Measurements from ENCODE around the gene POLR2L. TPM values are rescaled to one million over a fixed set of nuclear protein-coding genes. Genes with fewer than 3 reads are reported as not detected.
A peak's percentile ranks its signal among the peaks of the same experiment; 100 is the strongest.

The POLR2L gene
- total RNA-seq, 2 donors from 2014 or later: 41.2 to 106 TPM

DNA sequence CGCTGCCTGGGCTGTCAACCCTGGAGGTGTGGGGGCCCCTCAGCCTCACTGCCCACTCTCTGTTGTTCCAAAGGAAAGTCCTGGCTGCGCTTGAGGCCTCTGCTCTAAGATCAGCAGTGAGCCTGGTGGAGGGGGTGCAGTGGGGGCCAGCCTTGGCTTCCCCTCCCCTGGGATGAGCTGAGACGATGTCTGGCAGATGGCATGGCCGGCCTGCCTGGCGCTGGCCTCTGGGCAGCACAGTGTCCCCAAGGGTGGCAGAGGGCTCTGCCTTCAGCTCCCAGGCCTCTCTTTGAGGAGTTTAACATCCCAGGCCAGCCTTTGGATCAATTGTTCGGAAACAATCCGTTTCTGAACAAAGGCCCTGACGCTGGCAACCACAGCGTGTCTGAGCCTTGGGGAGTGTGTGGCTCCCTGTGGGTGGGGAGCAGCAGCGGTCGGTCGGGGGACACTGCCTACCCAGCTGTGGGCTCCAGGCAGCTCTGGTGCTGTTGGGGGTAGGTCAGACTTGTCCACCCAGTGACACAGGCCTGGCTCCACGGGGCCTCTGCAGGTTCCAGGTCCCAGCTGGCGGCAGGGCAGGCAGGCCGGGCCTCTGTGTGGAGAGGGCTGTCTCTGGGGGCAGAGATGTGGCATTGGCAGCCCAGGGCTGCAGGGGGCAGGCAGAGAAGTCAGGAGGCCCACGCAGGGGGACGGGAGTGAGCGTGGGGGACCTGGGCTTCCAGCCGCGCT lies 12.4 kb upstream of the POLR2L start:
- Mint-ChIP-seq H3K9me3 (no peaks in the 10 kb centered on the region), H3K27ac (no peak overlapping the region), H3K4me1 (no peaks in the 10 kb centered on the region), H3K27me3 (no peaks in the 10 kb centered on the region), H3K4me3 (no peak overlapping the region), H3K36me3 (ENCODE audit: low read depth) (no peaks in the 10 kb centered on the region)
- no peak for ATAC-seq (replicated peaks)

DNA sequence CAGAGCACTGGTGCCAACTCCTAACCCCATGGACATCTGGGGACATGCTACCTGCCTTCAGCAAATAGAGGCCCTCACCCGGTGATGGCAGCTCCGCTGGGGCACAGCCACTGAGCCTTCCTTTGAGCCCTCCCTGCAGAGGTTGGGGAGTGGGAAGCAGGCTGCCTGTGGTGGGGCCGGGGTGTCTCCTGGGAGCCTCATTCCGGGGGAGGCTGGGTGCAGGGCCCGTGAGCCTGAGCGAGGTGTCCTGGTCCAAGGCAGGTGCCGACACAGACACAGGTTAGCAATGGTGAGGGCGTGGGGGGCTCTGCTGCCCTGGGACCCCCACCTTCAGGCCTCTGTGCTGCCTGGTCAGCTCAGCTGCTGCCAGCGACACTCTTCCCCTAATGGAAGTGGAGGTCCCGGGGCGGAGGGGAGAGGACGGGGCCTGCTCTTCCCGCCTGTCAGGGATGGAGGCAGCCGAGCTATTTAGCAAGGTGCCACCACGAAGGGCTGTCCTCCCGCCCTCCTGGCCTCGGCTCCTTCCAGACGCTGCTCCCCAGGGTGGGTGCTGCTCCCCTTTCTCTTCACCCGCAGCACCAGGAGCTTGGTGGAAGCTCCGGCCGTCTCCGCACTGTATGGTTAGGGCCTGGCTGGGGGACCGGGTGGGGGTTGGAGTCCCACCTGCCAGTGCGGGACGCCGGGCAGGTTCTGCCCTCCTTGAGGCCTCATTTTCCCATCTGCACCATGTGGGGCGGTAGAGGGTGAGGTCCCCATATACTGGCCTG lies 11.5 kb upstream of the POLR2L start:
- Mint-ChIP-seq H3K4me1 (no peaks in the 10 kb centered on the region), H3K36me3 (ENCODE audit: low read depth) (no peaks in the 10 kb centered on the region), H3K4me3 (no peak overlapping the region), H3K27me3 (no peaks in the 10 kb centered on the region), H3K9me3 (no peaks in the 10 kb centered on the region), H3K27ac (no peak overlapping the region)
- no peak for ATAC-seq (replicated peaks)

DNA sequence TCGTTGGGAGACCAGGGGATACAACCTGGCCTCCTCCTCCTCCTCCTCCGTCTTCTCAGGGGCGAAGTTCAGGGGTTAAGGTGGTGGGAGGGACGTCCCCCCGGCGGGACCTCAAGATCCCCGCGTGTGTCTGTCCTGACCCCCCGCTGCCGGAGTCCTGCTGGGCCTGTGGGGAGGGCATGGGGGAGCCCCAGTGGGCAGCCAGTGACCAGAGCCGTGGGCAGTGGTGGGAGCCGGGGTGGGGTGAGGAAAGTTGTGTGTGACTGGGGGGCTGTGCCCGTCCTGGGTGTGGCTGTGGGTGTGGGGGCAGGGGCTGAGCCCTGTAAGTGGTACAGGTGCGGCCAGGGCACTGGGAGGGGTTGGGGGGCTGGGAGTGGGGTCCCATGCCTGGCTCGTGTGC lies 10.4 kb upstream of the POLR2L start:
- Mint-ChIP-seq H3K36me3 (ENCODE audit: low read depth) (no peaks in the 10 kb centered on the region), H3K4me1 (no peaks in the 10 kb centered on the region), H3K27ac (no peak overlapping the region), H3K9me3 (no peaks in the 10 kb centered on the region), H3K27me3 (no peaks in the 10 kb centered on the region), H3K4me3 (no peak overlapping the region)
- ATAC-seq (replicated peaks): no peak

DNA sequence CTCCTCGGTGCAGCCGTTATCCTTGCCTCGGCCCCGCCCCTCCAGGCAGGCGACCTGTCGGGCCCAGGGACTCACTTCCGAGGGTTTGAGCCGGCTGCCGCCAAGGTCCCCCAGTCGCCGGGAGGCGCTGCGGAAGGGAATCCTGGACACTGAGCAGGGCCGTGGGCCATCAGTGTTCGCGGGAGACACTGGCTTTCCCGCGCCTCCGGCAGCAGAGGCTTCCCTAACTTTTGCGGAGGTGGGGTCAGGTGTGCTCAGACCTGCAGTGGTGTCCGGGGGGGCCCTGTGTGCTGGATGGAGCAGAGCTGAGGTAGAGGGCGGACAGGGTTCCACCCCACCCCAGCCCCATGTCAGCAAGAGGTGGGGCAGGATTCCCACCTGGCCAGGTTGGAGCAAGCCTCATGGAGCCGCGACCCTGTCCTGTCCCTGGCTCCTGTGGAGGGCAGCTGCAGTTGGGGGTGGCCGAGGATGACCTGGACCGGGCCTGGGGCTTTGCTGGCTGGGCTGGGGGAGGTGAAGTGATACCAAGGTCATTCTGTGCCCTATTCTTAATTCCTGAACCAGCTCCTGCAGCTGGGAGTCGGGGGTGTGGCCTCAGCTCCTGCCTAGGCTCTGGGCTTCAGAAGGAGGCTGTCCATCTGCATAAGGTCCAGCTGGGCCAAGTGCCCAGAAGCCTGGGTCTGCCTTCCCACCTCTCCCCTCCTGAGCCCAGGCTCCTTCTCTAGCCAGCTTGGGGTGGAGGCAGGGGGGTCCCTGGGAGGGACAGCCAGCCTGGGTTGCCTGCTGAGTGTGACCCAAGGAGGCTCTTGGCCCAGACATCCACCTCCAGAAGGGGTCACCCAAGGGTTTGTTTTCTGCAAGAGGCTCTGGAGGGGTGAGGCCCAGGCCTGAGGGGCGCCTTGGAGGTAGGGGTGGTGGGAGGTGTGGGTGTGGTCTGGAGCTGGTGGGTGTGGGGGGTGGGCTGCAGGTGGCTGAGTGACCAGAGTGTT lies 8.7 kb upstream of the POLR2L start:
- H3K9me3 Mint-ChIP-seq: no peaks in the 10 kb centered on the region
- H3K27ac Mint-ChIP-seq: no peak overlapping the region
- H3K27me3 Mint-ChIP-seq: no peaks in the 10 kb centered on the region
- H3K4me3 Mint-ChIP-seq: no peak overlapping the region
- no peaks in the 10 kb centered on the region for H3K36me3 Mint-ChIP-seq (ENCODE audit: low read depth)
- ATAC-seq (replicated peaks): no peak
- no peaks in the 10 kb centered on the region for H3K4me1 Mint-ChIP-seq

DNA sequence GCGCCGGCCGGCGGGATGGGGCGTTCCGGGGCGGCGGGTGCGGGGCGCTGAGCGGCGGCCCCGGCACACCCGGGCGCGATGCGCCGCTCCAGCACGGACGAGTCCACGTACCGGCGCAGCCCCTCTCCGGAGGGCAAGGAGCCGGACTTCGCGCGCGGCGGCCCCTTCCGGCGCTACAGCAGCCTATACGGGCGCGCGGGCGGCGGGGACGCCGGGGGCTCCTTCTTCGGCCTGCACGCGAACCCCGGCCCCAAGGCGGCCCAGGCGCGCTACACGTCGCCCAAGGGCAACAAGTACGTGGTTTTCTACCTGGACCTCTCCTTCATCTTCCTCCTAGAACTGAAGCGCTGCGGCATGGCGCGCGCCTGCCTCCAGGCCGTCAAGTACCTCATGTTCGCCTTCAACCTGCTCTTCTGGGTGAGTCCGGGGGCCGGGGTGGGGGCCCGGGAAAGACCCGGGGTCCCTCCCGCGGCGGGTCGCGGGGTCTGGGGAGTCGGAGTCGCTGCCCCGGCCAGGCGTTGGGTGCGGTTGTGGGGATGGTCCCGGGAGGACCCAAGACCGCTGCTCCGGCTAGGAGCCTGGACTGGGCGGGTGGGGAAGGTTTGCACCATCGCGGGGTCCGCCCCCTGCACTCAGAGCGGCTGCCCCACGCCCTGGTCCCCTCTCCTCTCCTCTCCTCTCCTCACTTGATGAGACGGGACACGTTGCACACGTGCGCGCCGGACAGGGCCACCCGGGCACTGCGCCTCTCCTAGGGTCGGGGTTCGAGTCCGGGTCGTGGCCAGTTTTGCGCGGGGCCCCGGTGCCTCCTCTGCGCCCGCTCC lies 7.8 kb upstream of the POLR2L start:
- peak; percentile 11 for ATAC-seq (replicated peaks)
- no peaks in the 10 kb centered on the region for H3K4me1 Mint-ChIP-seq
- no peaks in the 10 kb centered on the region for H3K9me3 Mint-ChIP-seq
- no peaks in the 10 kb centered on the region for H3K36me3 Mint-ChIP-seq (ENCODE audit: low read depth)
- H3K27me3 Mint-ChIP-seq: no peaks in the 10 kb centered on the region
- H3K27ac Mint-ChIP-seq: no peak overlapping the region
- H3K4me3 Mint-ChIP-seq: no peak overlapping the region

DNA sequence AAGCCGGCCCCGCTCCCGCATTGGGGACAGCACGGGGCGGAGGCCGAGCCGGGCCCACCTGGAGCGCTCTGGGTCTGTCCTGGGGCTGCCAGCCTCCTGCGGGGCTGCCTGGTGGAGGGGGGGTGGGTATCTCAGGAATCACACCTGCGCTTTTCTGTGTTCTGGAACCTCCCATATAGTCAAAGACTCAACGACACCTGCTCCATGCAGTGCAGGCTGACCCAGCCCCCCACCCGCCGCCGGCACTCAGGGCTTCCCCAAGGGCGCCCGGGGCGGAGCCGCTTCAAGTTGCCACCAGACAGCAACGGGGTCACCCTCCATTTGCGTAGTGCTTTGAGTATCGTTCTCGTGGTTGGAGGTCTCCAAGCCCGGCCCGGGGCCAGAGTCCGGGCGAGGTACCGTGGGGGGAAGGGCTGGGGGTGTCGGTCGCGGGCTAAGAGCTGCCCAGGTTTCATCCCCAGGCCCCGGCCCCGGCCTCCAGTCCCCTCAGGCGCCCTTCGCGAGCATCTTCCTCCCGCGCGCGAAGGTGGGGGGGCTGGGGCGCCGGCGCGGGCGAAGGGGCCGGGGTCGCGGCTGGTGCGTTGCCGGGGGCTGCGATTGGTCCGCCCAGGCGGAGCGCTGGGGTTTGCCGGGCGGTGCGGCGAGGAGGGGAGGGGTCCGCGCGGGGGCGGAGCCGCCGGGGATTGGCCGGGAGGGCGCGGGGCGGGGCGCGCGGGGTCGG lies 6.9 kb upstream of the POLR2L start:
- Mint-ChIP-seq H3K27me3 (no peaks in the 10 kb centered on the region), H3K9me3 (no peaks in the 10 kb centered on the region), H3K4me1 (no peaks in the 10 kb centered on the region), H3K27ac (no peak overlapping the region), H3K36me3 (ENCODE audit: low read depth) (no peaks in the 10 kb centered on the region), H3K4me3 (peak overlapping the region; percentile 53)
- peak; percentile 48 for ATAC-seq (replicated peaks)

DNA sequence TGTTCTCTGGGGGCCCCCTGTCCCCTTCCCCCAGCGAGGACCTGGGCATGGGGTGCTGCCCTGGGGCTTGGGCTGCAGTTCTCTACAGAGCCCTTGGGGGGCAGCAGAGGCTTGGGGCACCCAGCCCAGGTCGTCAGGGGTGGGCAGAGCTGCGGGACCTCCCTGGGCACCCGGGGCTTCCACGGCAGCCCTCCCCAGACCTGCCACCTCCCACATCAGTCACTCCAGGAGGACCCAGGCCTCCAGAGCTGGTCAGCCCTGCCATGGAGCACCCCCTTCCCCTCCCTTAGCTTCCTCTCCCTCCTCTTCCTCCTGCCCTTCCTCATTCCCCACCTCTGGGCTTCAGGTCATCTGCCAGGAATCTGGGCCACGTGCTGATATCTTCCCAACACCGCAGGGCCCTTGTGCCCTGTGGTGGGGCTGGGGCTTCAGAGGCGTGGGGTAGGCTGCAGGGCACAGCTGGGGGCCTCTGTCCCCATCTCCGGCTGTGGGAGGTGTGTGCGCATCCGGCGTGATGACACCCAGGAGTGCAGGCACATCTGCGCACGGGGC lies 6.1 kb upstream of the POLR2L start:
- ATAC-seq (replicated peaks): peak; percentile 68
- no peaks in the 10 kb centered on the region for H3K27me3 Mint-ChIP-seq
- no peaks in the 10 kb centered on the region for H3K4me1 Mint-ChIP-seq
- H3K9me3 Mint-ChIP-seq: no peaks in the 10 kb centered on the region
- H3K27ac Mint-ChIP-seq: no peak overlapping the region
- H3K36me3 Mint-ChIP-seq (ENCODE audit: low read depth): no peaks in the 10 kb centered on the region
- peak overlapping the region; percentile 53 for H3K4me3 Mint-ChIP-seq

DNA sequence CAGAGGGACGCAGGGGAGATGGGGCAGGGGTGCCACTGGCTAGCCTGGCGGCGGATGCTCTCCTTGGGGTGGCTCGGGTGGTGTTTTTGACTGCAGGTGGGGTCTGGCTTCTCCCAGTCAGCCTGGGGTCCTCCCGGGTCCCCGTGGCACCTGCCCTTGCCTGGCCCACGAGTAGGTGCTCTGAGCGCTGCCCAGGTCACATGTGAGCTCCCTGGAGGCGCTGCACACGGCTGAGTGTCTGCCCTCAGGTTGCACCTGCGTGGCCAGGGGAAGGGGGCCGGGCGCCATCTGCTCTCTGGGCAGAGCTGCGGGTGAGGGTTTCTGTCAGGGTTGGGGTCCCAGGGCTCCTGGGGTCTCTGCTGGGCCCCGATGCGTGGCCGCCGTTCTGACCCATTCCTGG lies 5.5 kb upstream of the POLR2L start:
- Mint-ChIP-seq H3K27ac (no peak overlapping the region), H3K9me3 (no peaks in the 10 kb centered on the region), H3K27me3 (no peaks in the 10 kb centered on the region), H3K4me3 (no peak overlapping the region), H3K4me1 (no peaks in the 10 kb centered on the region), H3K36me3 (ENCODE audit: low read depth) (no peaks in the 10 kb centered on the region)
- ATAC-seq (replicated peaks): no peak

DNA sequence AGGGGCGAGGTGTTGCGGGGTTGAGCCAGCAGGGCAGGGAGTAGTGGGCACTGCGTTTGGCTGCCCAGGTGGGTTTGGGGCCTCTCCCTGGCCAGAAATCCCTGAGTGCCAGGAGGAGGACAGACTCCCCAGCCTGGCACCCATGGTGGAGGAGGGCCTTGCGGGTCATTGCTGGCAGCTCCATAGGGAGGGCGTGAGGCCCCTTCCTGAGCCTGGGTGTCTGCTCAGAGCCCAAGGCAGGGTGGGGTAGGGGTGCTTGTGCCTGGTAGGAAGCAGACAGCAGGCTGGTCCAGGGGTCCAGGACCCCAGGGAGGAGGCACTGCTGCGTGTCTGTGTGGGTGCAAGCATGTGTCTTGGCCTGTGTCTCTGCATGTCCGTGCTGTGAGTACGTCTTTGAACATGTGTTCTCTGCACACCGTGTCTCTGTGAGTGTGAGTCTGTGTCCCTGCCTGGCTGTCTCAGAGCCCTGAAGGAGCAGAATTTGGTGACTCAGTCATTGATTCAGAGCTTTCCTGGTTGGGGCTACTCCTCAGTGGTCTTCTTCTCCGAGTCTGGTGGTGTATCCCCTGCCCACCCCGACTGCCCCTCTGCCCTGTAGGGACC lies 4.3 kb upstream of the POLR2L start:
- no peaks in the 10 kb centered on the region for H3K36me3 Mint-ChIP-seq (ENCODE audit: low read depth)
- no peaks in the 10 kb centered on the region for H3K27me3 Mint-ChIP-seq
- no peak overlapping the region for H3K4me3 Mint-ChIP-seq
- no peaks in the 10 kb centered on the region for H3K9me3 Mint-ChIP-seq
- no peak for ATAC-seq (replicated peaks)
- no peak overlapping the region for H3K27ac Mint-ChIP-seq
- H3K4me1 Mint-ChIP-seq: no peaks in the 10 kb centered on the region

DNA sequence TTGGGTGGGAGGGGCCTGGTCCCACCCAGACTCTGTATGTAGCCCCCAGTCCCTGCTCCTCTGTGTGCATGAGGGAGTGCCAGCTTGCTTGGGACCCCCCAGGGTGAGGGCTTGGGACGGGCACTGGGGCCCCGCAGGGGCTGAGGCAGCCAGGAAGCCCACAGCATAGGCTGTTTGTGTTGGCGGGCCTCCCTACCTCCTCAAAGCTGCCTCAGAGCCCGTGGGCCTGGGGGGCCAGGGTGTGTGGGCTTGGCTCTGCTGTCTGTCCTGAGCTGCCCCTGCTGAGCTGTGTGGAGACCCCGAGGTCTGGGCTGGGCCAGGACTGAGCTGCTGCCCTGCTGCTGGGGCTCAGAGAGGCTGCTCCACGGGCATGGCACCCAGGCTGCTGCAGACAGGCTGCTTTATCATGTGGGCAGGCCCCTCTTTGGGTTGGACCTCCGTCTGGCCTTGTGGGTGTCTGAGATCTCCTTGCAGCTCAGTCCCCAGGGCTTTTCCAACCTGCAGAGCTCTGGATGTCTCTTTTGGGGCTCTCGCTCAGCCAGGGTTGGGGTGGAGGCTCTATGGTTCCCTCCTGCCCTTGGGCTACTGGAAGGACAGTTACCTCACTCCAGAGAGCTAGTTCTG lies 3.7 kb upstream of the POLR2L start:
- Mint-ChIP-seq H3K27ac (no peak overlapping the region), H3K36me3 (ENCODE audit: low read depth) (peaks cover 3% of the 10 kb centered on the region), H3K4me3 (no peak overlapping the region), H3K27me3 (no peaks in the 10 kb centered on the region), H3K4me1 (peaks cover 2% of the 10 kb centered on the region), H3K9me3 (no peaks in the 10 kb centered on the region)
- ATAC-seq (replicated peaks): no peak

DNA sequence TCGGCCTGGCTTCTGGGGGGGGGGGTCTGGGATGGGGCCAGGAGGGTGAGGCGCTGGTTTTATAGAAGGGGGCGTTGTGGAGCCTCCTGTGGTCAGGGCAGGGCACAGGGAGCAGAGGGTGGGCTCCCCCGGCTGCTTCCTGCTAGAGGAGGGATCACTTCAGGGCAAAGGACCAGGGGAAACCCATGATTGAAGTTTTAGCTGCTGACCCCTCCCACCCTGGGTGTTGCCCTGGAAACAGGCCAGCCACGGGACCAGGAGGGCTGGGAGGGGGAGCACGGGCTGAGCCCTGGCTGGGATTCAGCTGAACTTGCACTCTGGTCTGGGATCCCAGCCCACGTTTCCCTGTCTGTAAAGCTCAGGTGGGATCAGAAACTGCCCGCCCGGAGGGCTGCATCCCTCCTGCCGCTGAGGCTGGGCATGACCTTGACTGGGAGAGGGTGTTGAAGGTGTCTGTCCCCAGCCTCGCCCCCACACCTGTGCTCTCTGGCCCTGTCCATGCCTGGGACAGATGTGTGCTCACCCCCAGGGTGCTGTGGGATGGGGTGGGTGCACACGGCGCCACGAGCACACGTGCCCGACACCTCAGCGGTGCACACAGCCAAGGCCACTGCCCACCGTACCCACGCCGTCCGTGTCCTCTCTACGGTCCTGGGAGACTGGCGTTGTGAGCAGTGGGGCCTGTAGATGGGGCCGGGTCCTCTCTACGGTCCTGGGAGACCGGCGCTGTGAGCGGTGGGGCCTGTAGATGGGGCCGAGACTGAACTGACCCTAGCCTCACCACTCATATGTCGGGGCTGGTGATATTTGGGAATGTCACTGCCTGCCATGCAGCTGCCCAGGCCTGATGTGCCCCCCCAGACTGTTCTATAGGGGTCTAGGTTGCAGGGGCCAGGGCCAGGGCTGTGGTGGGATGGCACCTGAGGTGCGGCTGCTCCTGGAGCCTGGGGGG lies 2.6 kb upstream of the POLR2L start:
- H3K4me1 Mint-ChIP-seq: peaks cover 7% of the 10 kb centered on the region
- H3K4me3 Mint-ChIP-seq: no peak overlapping the region
- ATAC-seq (replicated peaks): no peak
- peaks cover 13% of the 10 kb centered on the region for H3K36me3 Mint-ChIP-seq (ENCODE audit: low read depth)
- H3K27me3 Mint-ChIP-seq: no peaks in the 10 kb centered on the region
- H3K27ac Mint-ChIP-seq: no peak overlapping the region
- no peaks in the 10 kb centered on the region for H3K9me3 Mint-ChIP-seq
